Fibroblast of lung (primary cell): ENCODE data around the gene F10.
"Not testable (repeated sequence)": the region's sequence is repeated elsewhere in the genome, so short reads cannot be mapped to it uniquely, and the experiment has no call there.

ENCODE experiments used
- CTCF ChIP-seq, 2 donors: IDR thresholded peaks in 1 of 2; conservative IDR thresholded peaks in 1 of 2; 1 replicate in 1 of 2; 2 replicates in 1 of 2; pipeline ENCODE4 v1.5.1; 2011 to 2012; ENCODE audit warnings: low read length in 2 of 2, control low read depth in 1 of 2, inconsistent platforms in 1 of 2, low read depth in 1 of 2, mild to moderate bottlenecking in 1 of 2
- EZH2 ChIP-seq: IDR thresholded peaks from 2 replicates; pipeline ENCODE4 v1.5.1; 2012; ENCODE audit warnings: low read length, control low read depth, mild to moderate bottlenecking; ENCODE audit errors: missing control alignments

GRCh38 chr13:113161975-113162374 lies 39.4 kb downstream of the F10 start:
- not testable (repeated sequence) for TF ChIP-seq CTCF (conservative IDR thresholded peaks at IDR 0.05 in 1 of 2, IDR thresholded peaks at IDR 0.05 in 1 of 2; ENCODE audit: low read depth in 1 of 2, low read length in 2 of 2); EZH2
